Astrocyte (in vitro differentiated cells and primary cell): ENCODE results near the gene TMEM14B. TPM values are rescaled to one million over a fixed set of nuclear protein-coding genes. Genes with fewer than 3 reads are reported as not detected.

ENCODE experiments used
- DNase-seq: peaks from one replicate; pipeline ENCODE4 v3.0.0-alpha.2; 2010; ENCODE audit warnings: low read depth
- FAIRE-seq: peaks from 2 replicates; lab custom pipeline; 2011; peaks lifted over from hg19 to GRCh38; lab: Jason Lieb, UNC
- H2AFZ ChIP-seq: 2 replicates; pipeline ENCODE4 v1.6.0; 2012; ENCODE audit warnings: low read depth, low read length, inconsistent platforms
- H3K27ac ChIP-seq: 2 replicates; pipeline ENCODE4 v1.5.1; 2011; ENCODE audit warnings: low read depth, low read length, inconsistent platforms
- H3K27me3 ChIP-seq: 2 replicates; pipeline ENCODE4 v1.6.0; 2011; ENCODE audit warnings: low read length, inconsistent platforms; ENCODE audit not compliant: insufficient read depth
- H3K36me3 ChIP-seq: 2 replicates; pipeline ENCODE4 v1.5.1; 2011; ENCODE audit warnings: low read length, inconsistent platforms; ENCODE audit not compliant: insufficient read depth
- H3K4me1 ChIP-seq: 2 replicates; pipeline ENCODE4 v1.5.1; 2011; ENCODE audit warnings: low read length, inconsistent platforms; ENCODE audit not compliant: insufficient read depth
- H3K4me2 ChIP-seq: 2 replicates; pipeline ENCODE4 v1.6.0; 2012; ENCODE audit warnings: low read length, inconsistent platforms
- H3K4me3 ChIP-seq: 2 replicates; pipeline ENCODE4 v1.5.1; 2011; ENCODE audit warnings: low read depth, mild to moderate bottlenecking, low read length, inconsistent platforms; ENCODE audit not compliant: insufficient read depth
- H3K79me2 ChIP-seq: 2 replicates; pipeline ENCODE4 v1.6.0; 2012; ENCODE audit warnings: mild to moderate bottlenecking, low read length, inconsistent platforms; ENCODE audit not compliant: insufficient read depth
- H3K9ac ChIP-seq: 2 replicates; pipeline ENCODE4 v1.6.0; 2012; ENCODE audit warnings: mild to moderate bottlenecking, low read length, inconsistent platforms
- H3K9me3 ChIP-seq: 2 replicates; pipeline ENCODE4 v1.5.1; 2012; ENCODE audit warnings: low read depth, mild to moderate bottlenecking, low read length, inconsistent platforms; ENCODE audit not compliant: insufficient read depth
- H4K20me1 ChIP-seq: 2 replicates; pipeline ENCODE4 v1.6.0; 2012; ENCODE audit warnings: low read length, inconsistent platforms; ENCODE audit not compliant: insufficient read depth
- H3K27ac Mint-ChIP-seq: one replicate; pipeline ENCODE4 v1.8.0; 2021; ENCODE audit warnings: mild to moderate bottlenecking, mixed read lengths; ENCODE audit not compliant: unreplicated experiment
- H3K27me3 Mint-ChIP-seq: one replicate; pipeline ENCODE4 v1.8.0; 2021; ENCODE audit warnings: low read depth, mixed read lengths; ENCODE audit not compliant: unreplicated experiment
- H3K36me3 Mint-ChIP-seq: one replicate; pipeline ENCODE4 v1.8.0; 2021; ENCODE audit warnings: low read depth, mixed read lengths; ENCODE audit not compliant: unreplicated experiment
- H3K4me1 Mint-ChIP-seq: one replicate; pipeline ENCODE4 v1.8.0; 2021; ENCODE audit warnings: low read depth, mixed read lengths; ENCODE audit not compliant: unreplicated experiment
- H3K4me3 Mint-ChIP-seq: one replicate; pipeline ENCODE4 v1.8.0; 2021; ENCODE audit warnings: mild to moderate bottlenecking, moderate library complexity, mixed read lengths; ENCODE audit not compliant: unreplicated experiment
- H3K9me3 Mint-ChIP-seq: one replicate; pipeline ENCODE4 v1.8.0; 2021; ENCODE audit warnings: mild to moderate bottlenecking, mixed read lengths; ENCODE audit not compliant: unreplicated experiment
- CTCF ChIP-seq: IDR thresholded peaks from 2 replicates; pipeline ENCODE4 v1.5.1; 2011; ENCODE audit warnings: low read depth, mild to moderate bottlenecking, inconsistent platforms, low read length, moderate library complexity; ENCODE audit not compliant: insufficient read depth
- EZH2 ChIP-seq: IDR thresholded peaks from 2 replicates; pipeline ENCODE4 v1.6.1; 2012; ENCODE audit warnings: mild to moderate bottlenecking, low read length, inconsistent platforms; ENCODE audit not compliant: insufficient read depth
- total RNA-seq: library from RNA; stranded (reverse); gene quantifications from 2 replicates; pipeline ENCODE4 v1.2.1, GENCODE V29; 2021

TMEM14B gene
- total RNA-seq, 1 donor from 2014 or later: 52.8 TPM

GRCh38 chr6:10719296-10719963 is 28.2 kb upstream of the TMEM14B start:
- no peak overlapping the region for H3K9ac ChIP-seq
- H3K4me2 ChIP-seq: peak overlapping the region; percentile 67
- no peaks in the 10 kb centered on the region for H3K9me3 ChIP-seq
- DNase-seq (no peak), FAIRE-seq (no peak)
- H3K36me3 ChIP-seq: no peaks in the 10 kb centered on the region
- Mint-ChIP-seq H3K4me1 (peaks cover 17% of the 10 kb centered on the region), H3K36me3 (peaks cover 9% of the 10 kb centered on the region), H3K27me3 (no peaks in the 10 kb centered on the region), H3K27ac (no peak overlapping the region), H3K4me3 (no peak overlapping the region), H3K9me3 (peaks cover 8% of the 10 kb centered on the region)
- H3K27me3 ChIP-seq: no peaks in the 10 kb centered on the region
- H4K20me1 ChIP-seq: peaks cover 3% of the 10 kb centered on the region
- H3K27ac ChIP-seq: no peak overlapping the region
- TF ChIP-seq EZH2: no peak
- H3K4me3 ChIP-seq: no peak overlapping the region
- H3K79me2 ChIP-seq: peaks cover 13% of the 10 kb centered on the region
- H2AFZ ChIP-seq: no peak overlapping the region
- H3K4me1 ChIP-seq: peaks cover 15% of the 10 kb centered on the region

- TF ChIP-seq EZH2: no peak
- no peak for TF ChIP-seq CTCF
- no peak for FAIRE-seq
- no peak for DNase-seq
- Mint-ChIP-seq H3K9me3 (peaks cover 8% of the 10 kb centered on the region), H3K27ac (no peak overlapping the region), H3K36me3 (peaks cover 9% of the 10 kb centered on the region), H3K27me3 (no peaks in the 10 kb centered on the region), H3K4me1 (peaks cover 21% of the 10 kb centered on the region), H3K4me3 (no peak overlapping the region)
- Histone ChIP-seq H4K20me1 (peaks cover 4% of the 10 kb centered on the region), H3K36me3 (no peaks in the 10 kb centered on the region), H3K27me3 (no peaks in the 10 kb centered on the region), H3K9ac (peak overlapping the region; percentile 24), H3K4me1 (peaks cover 15% of the 10 kb centered on the region), H3K79me2 (peaks cover 18% of the 10 kb centered on the region), H2AFZ (peak overlapping the region; percentile 30), H3K4me3 (no peak overlapping the region), H3K9me3 (no peaks in the 10 kb centered on the region), H3K4me2 (peak overlapping the region; percentile 67), H3K27ac (no peak overlapping the region)
Measured at GRCh38 chr6:10719964-10720264, 27.7 kb upstream of the TMEM14B start.

GRCh38 chr6:10720265-10720959 is 27.2 kb upstream of the TMEM14B start:
- no peak overlapping the region for H3K27ac Mint-ChIP-seq
- Histone ChIP-seq H3K27ac (no peak overlapping the region), H3K4me3 (peak overlapping the region; percentile 31)

More at GRCh38 chr6:10720265-10720959, 27.2 kb upstream of the TMEM14B start:
- H2AFZ ChIP-seq: peak overlapping the region; percentile 30
- peak overlapping the region; percentile 67 for H3K4me2 ChIP-seq
- H4K20me1 ChIP-seq: peaks cover 4% of the 10 kb centered on the region
- peaks cover 26% of the 10 kb centered on the region for H3K4me1 Mint-ChIP-seq
- H3K4me1 ChIP-seq: peaks cover 15% of the 10 kb centered on the region
- no peaks in the 10 kb centered on the region for H3K9me3 ChIP-seq
- TF ChIP-seq EZH2 (no peak), CTCF (no peak)
- H3K9me3 Mint-ChIP-seq: peaks cover 8% of the 10 kb centered on the region
- H3K9ac ChIP-seq: peak overlapping the region; percentile 24
- DNase-seq (peak; percentile 14), FAIRE-seq (no peak)
- no peaks in the 10 kb centered on the region for H3K27me3 Mint-ChIP-seq
- peaks cover 9% of the 10 kb centered on the region for H3K36me3 Mint-ChIP-seq
- no peak overlapping the region for H3K4me3 Mint-ChIP-seq
- no peaks in the 10 kb centered on the region for H3K36me3 ChIP-seq
- H3K79me2 ChIP-seq: peaks cover 23% of the 10 kb centered on the region
- no peaks in the 10 kb centered on the region for H3K27me3 ChIP-seq
